GM18907 (cell line): ENCODE data around the gene RRBP1.
"Not testable (repeated sequence)": the region's sequence is repeated elsewhere in the genome, so short reads cannot be mapped to it uniquely, and the experiment has no call there.

ENCODE experiments used
- ATAC-seq: cut with Tn5 transposase; IDR thresholded peaks from one replicate; pipeline ENCODE4 v1.9.1; 2021; ENCODE audit warnings: mild to moderate bottlenecking, moderate library complexity; ENCODE audit not compliant: unreplicated experiment

Gene RRBP1

GRCh38 chr20:17663040-17663399 is 19.0 kb downstream of the RRBP1 start:
- no peak for ATAC-seq

GRCh38 chr20:17662333-17663039 is 19.6 kb downstream of the RRBP1 start:
- no peak for ATAC-seq

GRCh38 chr20:17661121-17661744 is 20.8 kb downstream of the RRBP1 start:
- no peak for ATAC-seq

- ATAC-seq = no peak
These were observed 21.4 kb downstream of the RRBP1 start for GRCh38 chr20:17660667-17661066.

- ATAC-seq = no peak
These were observed 22.2 kb downstream of the RRBP1 start for GRCh38 chr20:17659801-17660200.

GRCh38 chr20:17659344-17659743 is 22.7 kb downstream of the RRBP1 start:
- not testable (repeated sequence) for ATAC-seq

GRCh38 chr20:17658648-17658993 is 23.4 kb downstream of the RRBP1 start:
- no peak for ATAC-seq

- ATAC-seq = no peak
These were observed 24.0 kb downstream of the RRBP1 start for GRCh38 chr20:17657898-17658647.

GRCh38 chr20:17657079-17657825 is 24.8 kb downstream of the RRBP1 start:
- ATAC-seq = no peak

GRCh38 chr20:17655865-17656479 is 26.1 kb downstream of the RRBP1 start:
- no peak for ATAC-seq

GRCh38 chr20:17655286-17655651 is 26.8 kb downstream of the RRBP1 start:
- no peak for ATAC-seq

GRCh38 chr20:17654649-17655285 is 27.3 kb downstream of the RRBP1 start:
- no peak for ATAC-seq

GRCh38 chr20:17653835-17654648 is 28.0 kb downstream of the RRBP1 start:
- no peak for ATAC-seq

- ATAC-seq = no peak
These were observed 29.6 kb downstream of the RRBP1 start for GRCh38 chr20:17652411-17652810.

GRCh38 chr20:17651760-17652388 is 30.2 kb downstream of the RRBP1 start:
- ATAC-seq = no peak

- ATAC-seq = no peak
These were observed 30.8 kb downstream of the RRBP1 start for GRCh38 chr20:17651129-17651759.

GRCh38 chr20:17650301-17651128 is 31.5 kb downstream of the RRBP1 start:
- ATAC-seq = no peak
